Endothelial cell of umbilical vein (primary cell): ENCODE data around the gene DNHD1. TPM values are rescaled to one million over a fixed set of nuclear protein-coding genes. Genes with fewer than 3 reads are reported as not detected.

Experiments used
- BruUV-seq: library from RNA; stranded (reverse); fragments of 400-500 nt; replicated peaks from 2 replicates; lab custom pipeline; 2021; lab: Mats Ljungman, UMichigan
- CTCF ChIA-PET: fragments of 300-600, 350-600 bp; sonication (Branson Sonifier 250); formaldehyde crosslinking; loops from one replicate; lab custom pipeline; 2021; ENCODE audit warnings: antibody characterized with exemption, inconsistent platforms; lab: Charles Lee
- POLR2A ChIA-PET: fragments of 300-600, 350-600 bp; sonication (Branson Sonifier 250); formaldehyde crosslinking; loops from one replicate; lab custom pipeline; 2021; ENCODE audit warnings: antibody characterized with exemption, inconsistent platforms; lab: Charles Lee
- DNase-seq: peaks from one replicate; pipeline ENCODE4 v3.0.0-alpha.2; 2011; ENCODE audit warnings: low read depth, low spot score
- FAIRE-seq: peaks from 2 replicates; lab custom pipeline; 2011; peaks lifted over from hg19 to GRCh38; lab: Jason Lieb, UNC
- H2AFZ ChIP-seq: 2 replicates; pipeline ENCODE4 v1.6.0; 2012; ENCODE audit warnings: low read depth, low read length, control low read depth, inconsistent platforms
- H3K27ac ChIP-seq: 2 replicates; pipeline ENCODE4 v1.5.1; 2011; ENCODE audit warnings: low read depth, mild to moderate bottlenecking, control low read depth, low read length, moderate library complexity; ENCODE audit not compliant: insufficient read depth
- H3K27me3 ChIP-seq, 2 experiments: 2 replicates each; pipeline versions ENCODE4 v1.6.0 to v1.6.1; 2011; ENCODE audit warnings: low read length in 2 of 2, mixed read lengths in 1 of 2; ENCODE audit not compliant: control insufficient read depth in 2 of 2, insufficient read depth in 2 of 2
- H3K36me3 ChIP-seq, 2 experiments: 2 replicates in 1 of 2; 3 replicates in 1 of 2; pipeline ENCODE4 v1.5.1; 2011; ENCODE audit warnings: low read length in 2 of 2, mild to moderate bottlenecking in 1 of 2, moderate library complexity in 1 of 2; ENCODE audit not compliant: control insufficient read depth in 2 of 2, insufficient read depth in 2 of 2; ENCODE audit errors: extremely low read depth in 1 of 2
- H3K4me1 ChIP-seq: 3 replicates; pipeline ENCODE4 v1.5.1; 2011; ENCODE audit warnings: mild to moderate bottlenecking, low read length; ENCODE audit not compliant: control insufficient read depth, insufficient read depth; ENCODE audit errors: extremely low read depth
- H3K4me2 ChIP-seq: 2 replicates; pipeline ENCODE4 v1.6.1; 2011; ENCODE audit warnings: low read length, control low read depth, mixed read lengths; ENCODE audit not compliant: insufficient read depth
- H3K4me3 ChIP-seq, 3 experiments: fragments of 200-600 bp in 1 of 3; sonication (generic), shearing (Covaris generic) in 1 of 3; replicated peaks in 1 of 3; 2 replicates each; pipeline ENCODE4 v1.5.1; 2011 to 2016; ENCODE audit warnings: control low read depth in 3 of 3, low read length in 3 of 3, mild to moderate bottlenecking in 2 of 3, inconsistent platforms in 1 of 3, low read depth in 1 of 3, moderate library complexity in 1 of 3; ENCODE audit not compliant: insufficient read depth in 1 of 3
- H3K79me2 ChIP-seq: 2 replicates; pipeline ENCODE4 v1.6.0; 2012; ENCODE audit warnings: low read length, inconsistent platforms; ENCODE audit not compliant: control insufficient read depth, insufficient read depth
- H3K9ac ChIP-seq: replicated peaks from 2 replicates; pipeline ENCODE3; 2011; ENCODE audit warnings: low read length, control low read depth; ENCODE audit not compliant: insufficient read depth; ENCODE audit errors: extremely low read depth
- H3K9me1 ChIP-seq: replicated peaks from 3 replicates; pipeline ENCODE4 v1.6.0; 2011; ENCODE audit warnings: mild to moderate bottlenecking, low read length; ENCODE audit not compliant: control insufficient read depth, insufficient read depth; ENCODE audit errors: extremely low read depth
- H3K9me3 ChIP-seq: replicated peaks from 2 replicates; pipeline ENCODE4 v1.5.1; 2012; ENCODE audit warnings: low read length, inconsistent platforms; ENCODE audit not compliant: control insufficient read depth, insufficient read depth
- H4K20me1 ChIP-seq: replicated peaks from 2 replicates; pipeline ENCODE3; 2011; ENCODE audit warnings: mild to moderate bottlenecking, low read length; ENCODE audit not compliant: control insufficient read depth, insufficient read depth; ENCODE audit errors: extremely low read depth
- CTCF ChIP-seq, 2 donors: IDR thresholded peaks; 1 replicate in 1 of 2; 2 replicates in 1 of 2; pipeline ENCODE4 v1.5.1; 2011; ENCODE audit warnings: low read length in 2 of 2, mild to moderate bottlenecking in 2 of 2, moderate library complexity in 2 of 2, control low read depth in 1 of 2, inconsistent platforms in 1 of 2, low read depth in 1 of 2; ENCODE audit not compliant: insufficient read depth in 1 of 2; ENCODE audit errors: extremely low read depth in 1 of 2
- EZH2 ChIP-seq: IDR thresholded peaks from 2 replicates; pipeline ENCODE4 v1.6.1; 2012; ENCODE audit warnings: borderline replicate concordance, low read depth, mild to moderate bottlenecking, moderate library complexity, low read length, inconsistent platforms; ENCODE audit not compliant: severe bottlenecking
- FOS ChIP-seq: IDR thresholded peaks from 2 replicates; pipeline ENCODE4 v1.6.1; 2011; ENCODE audit warnings: mild to moderate bottlenecking, low read length, moderate library complexity, borderline replicate concordance; ENCODE audit not compliant: insufficient read depth
- GATA2 ChIP-seq: IDR thresholded peaks from 2 replicates; pipeline ENCODE4 v1.7.0; 2011; ENCODE audit warnings: low read depth, mild to moderate bottlenecking, moderate library complexity, mixed read lengths, low read length; ENCODE audit not compliant: insufficient read length, insufficient read depth
- JUN ChIP-seq: IDR thresholded peaks from 2 replicates; pipeline ENCODE4 v1.6.1; 2011; ENCODE audit warnings: borderline replicate concordance, low read depth; ENCODE audit not compliant: insufficient read length, insufficient read depth
- MAX ChIP-seq: IDR thresholded peaks from 2 replicates; pipeline ENCODE4 v1.6.1; 2011; ENCODE audit not compliant: insufficient read depth, insufficient read length
- MYC ChIP-seq: IDR thresholded peaks from one replicate; pipeline ENCODE4 v1.6.1; 2011; ENCODE audit warnings: mild to moderate bottlenecking, low read depth, low read length
- POLR2AphosphoS5 ChIP-seq: IDR thresholded peaks from 2 replicates; pipeline ENCODE4 v1.6.1; 2012; ENCODE audit warnings: low read depth, mild to moderate bottlenecking, control low read depth, low read length, moderate library complexity; ENCODE audit not compliant: insufficient read depth
- dilution Hi-C: fragments of 300-500 bp; cut with MboI; formaldehyde crosslinking; loops from one replicate; pipeline ENCODE4 v1.15.0; 2019; ENCODE audit warnings: low sequenced_read_pairs; ENCODE audit not compliant: extremely low pct_ligation_motif_present
- intact Hi-C: fragments of 100-400 bp; cut with micrococcal nuclease; formaldehyde crosslinking; loops from one replicate; pipeline ENCODE4 v1.10.0; 2022
- polyA plus RNA-seq, 4 experiments: library from polyadenylated mRNA; depleted of rRNA in 3 of 4; stranded (reverse) in 3 of 4; unstranded in 1 of 4; fragments of >200 nt; gene quantifications; 2 replicates each; pipeline versions ENCODE4 v1.2.1 to v1.2.3, GENCODE V29; 2011 to 2012; ENCODE audit warnings: missing spikeins in 1 of 4
- total RNA-seq: library from RNA; stranded (reverse); gene quantifications from 2 replicates; pipeline ENCODE4 v1.2.3, GENCODE V29; 2021

DNHD1 gene
- total and polyA plus RNA-seq, 2 donors (not counting 3 experiments of a cell fraction or from before 2014, with no cell fraction given), result 3.7 to 8.6 TPM

GRCh38 chr11:6498121-6498520 lies 1.0 kb downstream of the DNHD1 start:
- intact Hi-C loops, result no loop called here
- H4K20me1 ChIP-seq, result no peaks in the 10 kb centered on the region
- H3K4me3 ChIP-seq, result no peak overlapping the region
- H3K4me2 ChIP-seq, result no peak overlapping the region
- peaks cover 0 to 2% of the 10 kb centered on the region in 2 experiments for H3K36me3 ChIP-seq
- no peak overlapping the region for H2AFZ ChIP-seq
- ChIA-PET POLR2A (no interaction called here), CTCF (interaction anchor here (0.8 to 3.1 kb wide), 6 partner anchors 33 to 119 kb away, joined by 3 to 9 read pairs (median 6); no protein-coding TSS in a partner anchor)
- no TSS peak for BruUV-seq
- no peaks in the 10 kb centered on the region for H3K9me3 ChIP-seq
- TF ChIP-seq MYC (no peak), GATA2 (no peak), JUN (no peak), FOS (no peak), EZH2 (no peak), POLR2AphosphoS5 (no peak), CTCF (IDR thresholded peaks at IDR 0.05; ENCODE audit: extremely low read depth in 1 of 2, insufficient read depth in 1 of 2, low read depth in 1 of 2, low read length in 2 of 2) (no peak), MAX (no peak)
- dilution Hi-C loops, result no loop called here
- H3K79me2 ChIP-seq, result no peaks in the 10 kb centered on the region
- no peaks in the 10 kb centered on the region for H3K9me1 ChIP-seq
- H3K9ac ChIP-seq, result no peak overlapping the region
- FAIRE-seq (no peak), DNase-seq (no peak)
- H3K4me1 ChIP-seq, result no peaks in the 10 kb centered on the region
- no peak overlapping the region for H3K27ac ChIP-seq
- no peaks in the 10 kb centered on the region for H3K27me3 ChIP-seq
